Heart left ventricle (tissue), 16 donors: ENCODE measurements around the gene DCAKD. TPM values are rescaled to one million over a fixed set of nuclear protein-coding genes. Genes with fewer than 3 reads are reported as not detected.
A peak's percentile ranks its signal among the peaks of the same experiment; 100 is the strongest.

Experiments
- ATAC-seq, 4 donors: fragments of 200-7000 bp; cut with Tn5 transposase; one replicate each; pipeline ENCODE4 v1.9.1; 2020 to 2022; ENCODE audit warnings: moderate library complexity in 4 of 4, mild to moderate bottlenecking in 3 of 4, moderate number of reproducible peaks in 1 of 4
- DNase-seq, 5 donors: peaks; one replicate each; pipeline ENCODE4 v3.0.0-alpha.2; 2020
- H3K27ac ChIP-seq, 12 donors: fragments of 200-600 bp; sonication (generic) in 4 of 12; one replicate each; pipeline versions ENCODE4 v1.5.0 to v1.8.0; 2016 to 2022; ENCODE audit warnings: mild to moderate bottlenecking in 2 of 12
- H3K27me3 ChIP-seq, 9 donors: fragments of 200-600 bp; sonication (generic) in 2 of 9; one replicate each; pipeline versions ENCODE4 v1.5.1 to v1.8.0; 2016 to 2022; ENCODE audit warnings: mild to moderate bottlenecking in 3 of 9
- H3K36me3 ChIP-seq, 9 donors: fragments of 200-600 bp; sonication (generic) in 2 of 9; one replicate each; pipeline versions ENCODE4 v1.5.0 to v1.8.0; 2018 to 2022; ENCODE audit warnings: mild to moderate bottlenecking in 2 of 9
- H3K4me1 ChIP-seq, 12 donors: fragments of 200-600 bp; sonication (generic) in 4 of 12; one replicate each; pipeline versions ENCODE4 v1.5.0 to v1.8.0; 2016 to 2022; ENCODE audit warnings: mild to moderate bottlenecking in 3 of 12
- H3K4me3 ChIP-seq, 12 donors: fragments of 200-600 bp; sonication (generic) in 4 of 12; one replicate each; pipeline versions ENCODE4 v1.5.0 to v1.8.0; 2017 to 2022; ENCODE audit warnings: mild to moderate bottlenecking in 9 of 12, moderate library complexity in 4 of 12
- H3K9me3 ChIP-seq, 12 donors: fragments of 200-600 bp; sonication (generic) in 4 of 12; one replicate each; pipeline versions ENCODE4 v1.5.0 to v1.8.0; 2016 to 2022; ENCODE audit warnings: mild to moderate bottlenecking in 1 of 12
- CTCF ChIP-seq, 12 donors: fragments of 200-600 bp; sonication (generic) in 4 of 12; IDR thresholded peaks; one replicate each; pipeline versions ENCODE4 v1.5.0 to v1.8.0; 2018 to 2022; ENCODE audit warnings: antibody characterized with exemption in 12 of 12, mild to moderate bottlenecking in 5 of 12
- POLR2A ChIP-seq, 2 donors: fragments of 450-650 bp; IDR thresholded peaks; one replicate each; pipeline ENCODE4 v1.6.1; 2017; ENCODE audit warnings: antibody characterized with exemption in 2 of 2, mild to moderate bottlenecking in 2 of 2, moderate library complexity in 2 of 2
- WGBS, 4 donors: extraction: QIAGEN DNeasy Blood & Tissue Kit in 2 of 4; methylation state at CpG; one replicate each; pipeline versions ENCODE4 v1.1.5 to v1.1.7; 2013 to 2018; 5-methylcytosine and 5-hydroxymethylcytosine counted together
- intact Hi-C, 10 donors: fragments of 100-400 bp; cut with DNase I; formaldehyde crosslinking; loops; one replicate each; pipeline versions ENCODE4 v1.11.1 to v1.14.2; 2022
- polyA plus RNA-seq, 2 donors: library from polyadenylated mRNA; stranded (reverse); fragments of 200-250 nt; gene quantifications; one replicate each; pipeline ENCODE4 v1.2.3, GENCODE V29; 2013
- total RNA-seq, 9 donors: library from RNA; depleted of rRNA in 2 of 9; stranded (reverse); fragments of >200 nt in 2 of 9; fragmentation: NEBNext Ultra II Directional in 3 of 9; extraction: Animal tissue kit (Norgen Biotek cat#: 25700) in 3 of 9; gene quantifications; one replicate each; pipeline versions ENCODE4 v1.1.0 to v1.2.4, GENCODE V29; 2016 to 2023
- donor health status: ischemic (EF 13 %, LVEDD 7.1; RV severe dilation, severe dysfunction).
- donor health status: healthy with polysubstance abuse.
- donor health status: DM: no; HTN: yes; CAD: no.
- donor health status: DM: no; HTN: no; CAD: no.
- donor health status: ischemic (EF 25% LVEDD 6.9; RV normal size, moderate dysfunction).
- donor health status: ischemic (EF 25% LVEDD 5.7; RV mildly dilated, moderate dysfunction).
- donor health status: healthy.
- donor health status: DM: yes; HTN: yes; CAD: no.
- donor health status: ischemic (EF 35%, LVEDD 5.7; RV mildly dilated, moderate dysfunction).
- donor health status: nonischemic (EF 11% LVEDD 7.7; RV severe dilation, severe dysfunction).
- donor health status: DM: yes; HTN: yes; CAD: no.
- donor health status: PGD.
- donor health status: ischemic (EF 29% LVEDD 5.4; RV normal size, mild dysfunction).
- donor health status: nonischemic (EF 23%, LVEDD 6.1; RV moderate dilation, normal function).

DCAKD gene
- total and polyA plus RNA-seq, 11 donors, result 15.3 to 60.9 (median 32.4) TPM

DNA sequence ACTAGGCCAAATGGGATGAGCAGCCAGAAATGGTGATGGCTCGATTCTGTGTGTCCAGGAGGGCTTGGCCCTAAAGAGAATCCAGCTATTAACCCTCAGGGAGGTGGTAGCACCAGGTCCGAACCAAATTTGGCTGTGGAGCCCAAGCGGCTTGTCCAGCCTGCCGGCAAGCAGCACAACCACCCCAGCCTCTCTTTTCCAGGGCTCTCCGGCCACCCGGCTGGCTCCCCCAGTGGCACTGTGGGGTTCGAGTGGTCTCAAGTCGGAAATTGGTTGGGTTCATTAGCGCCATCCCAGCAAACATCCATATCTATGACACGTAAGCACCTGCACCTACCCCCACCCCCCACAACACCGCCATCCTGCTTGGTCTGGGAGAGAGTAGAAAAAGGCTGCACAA lies 45.5 kb upstream of the DCAKD start:
- peaks cover 0 to 99% (median 85%) of the 10 kb centered on the region in 9 donors for H3K36me3 ChIP-seq
- TF ChIP-seq POLR2A (IDR thresholded peaks at IDR 0.05) (no peak), CTCF (IDR thresholded peaks at IDR 0.05) (no peak)
- DNase-seq (no peak), ATAC-seq (no peak)
- H3K27ac ChIP-seq, result peak overlapping the region in 2 of 12 donors; percentile 30 to 52
- WGBS, 4 donors, result 88 to 95% (median 93%) methylated on average over 11 of the region's 11 CpGs
- H3K9me3 ChIP-seq, result no peaks in the 10 kb centered on the region
- intact Hi-C loops, result loop anchor here (2.0 to 10.0 kb wide), 10 partner anchors 35 to 322 kb away; partner anchors contain the start of genes PLCD3 (in 6 of the 10), GFAP (in 2 of the 10) and NMT1 (in 2 of the 10)
- H3K27me3 ChIP-seq, result no peaks in the 10 kb centered on the region
- H3K4me3 ChIP-seq, result no peak overlapping the region
- H3K4me1 ChIP-seq, result peaks cover 10 to 50% (median 30%) of the 10 kb centered on the region in 12 donors

DNA sequence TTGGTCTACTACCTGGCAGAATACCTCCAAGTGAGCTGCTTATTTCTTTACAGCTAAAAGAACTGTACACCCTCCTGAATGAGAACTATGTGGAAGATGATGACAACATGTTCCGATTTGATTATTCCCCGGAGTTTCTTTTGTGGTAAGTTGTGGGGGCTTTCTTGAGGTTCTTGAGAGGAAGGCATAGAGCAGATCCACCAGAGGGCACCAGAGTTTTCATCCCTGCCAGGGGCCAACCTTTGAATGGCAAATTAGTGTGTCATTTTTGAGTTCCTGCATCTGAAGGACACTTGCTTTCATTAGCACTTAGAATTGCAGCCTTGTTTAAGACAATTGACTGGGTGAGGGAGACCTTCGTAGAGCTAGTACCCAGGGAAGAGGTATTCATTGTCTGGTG lies 44.7 kb upstream of the DCAKD start:
- 69 to 82% (median 77%) methylated on average over 3 of the region's 3 CpGs for WGBS, 4 donors
- peaks cover 0 to 99% (median 85%) of the 10 kb centered on the region in 9 donors for H3K36me3 ChIP-seq
- no peaks in the 10 kb centered on the region for H3K27me3 ChIP-seq
- ATAC-seq (no peak), DNase-seq (no peak)
- intact Hi-C loops, result loop anchor here (2.0 to 10.0 kb wide), 10 partner anchors 34 to 321 kb away; partner anchors contain the start of genes PLCD3 (in 6 of the 10), GFAP (in 2 of the 10) and NMT1 (in 2 of the 10)
- no peak overlapping the region for H3K4me3 ChIP-seq
- peak overlapping the region in 2 of 12 donors; percentile 52 to 85 for H3K27ac ChIP-seq
- peak; percentile 20 to 55 (median 38) for TF ChIP-seq CTCF (IDR thresholded peaks at IDR 0.05)
- no peak for TF ChIP-seq POLR2A (IDR thresholded peaks at IDR 0.05)
- no peaks in the 10 kb centered on the region for H3K9me3 ChIP-seq
- peaks cover 10 to 50% (median 29%) of the 10 kb centered on the region in 12 donors for H3K4me1 ChIP-seq

DNA sequence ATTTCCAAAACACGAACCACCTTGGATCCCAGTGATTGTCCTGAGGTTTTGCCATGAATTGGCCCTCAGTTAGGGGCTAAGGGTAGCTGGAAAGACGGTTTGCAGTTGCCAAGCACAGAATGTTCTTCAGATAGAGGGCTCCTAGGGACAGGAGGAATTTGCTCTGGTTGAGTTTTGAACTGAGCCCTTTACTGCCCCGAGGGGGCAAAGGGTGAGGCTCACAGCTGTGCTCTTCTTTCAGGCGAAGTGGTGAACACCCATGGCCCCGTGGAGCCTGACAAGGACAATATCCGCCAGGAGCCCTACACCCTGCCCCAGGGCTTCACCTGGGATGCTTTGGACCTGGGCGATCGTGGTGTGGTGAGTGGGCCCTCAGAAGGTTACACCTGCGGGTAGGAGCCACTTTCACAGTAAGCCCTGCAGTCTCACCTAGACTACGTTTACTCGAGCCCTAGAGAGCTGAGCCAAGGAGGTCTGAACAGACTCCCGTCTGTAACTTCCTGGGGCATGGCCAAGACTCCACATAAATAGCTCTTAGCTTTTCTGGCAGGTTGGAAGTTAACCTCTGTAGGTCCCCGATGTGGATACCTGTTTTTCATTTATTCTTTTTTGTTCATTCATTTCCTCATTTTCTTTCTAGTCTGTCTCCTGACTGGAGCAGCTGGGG lies 42.1 kb upstream of the DCAKD start:
- intact Hi-C loops, result loop anchor here in 6 of 10 donors (2.0 to 10.0 kb wide), 7 partner anchors 35 to 319 kb away; partner anchors contain the start of gene GFAP (in 1 of the 6)
- DNase-seq (peak in 2 of 5 donors; percentile 46 to 61), ATAC-seq (peak; percentile 27 to 64 (median 56))
- Histone ChIP-seq H3K9me3 (no peaks in the 10 kb centered on the region), H3K27ac (peak overlapping the region; percentile 70 to 97 (median 88)), H3K27me3 (no peaks in the 10 kb centered on the region), H3K4me3 (no peak overlapping the region), H3K4me1 (peaks cover 10 to 40% (median 25%) of the 10 kb centered on the region in 12 donors), H3K36me3 (peaks cover 0 to 95% (median 87%) of the 10 kb centered on the region in 9 donors)
- WGBS, 4 donors, result 46 to 57% (median 50%) methylated on average over 7 to 13 of the region's 13 CpGs
- no peak for TF ChIP-seq POLR2A (IDR thresholded peaks at IDR 0.05)

GRCh38 chr17:45092911-45093430 lies 41.5 kb upstream of the DCAKD start:
- WGBS, 4 donors, result 37 to 47% (median 41%) methylated on average over 4 to 6 of the region's 6 CpGs
- Histone ChIP-seq H3K4me1 (peaks cover 12 to 41% (median 26%) of the 10 kb centered on the region in 12 donors), H3K27me3 (no peaks in the 10 kb centered on the region), H3K36me3 (peaks cover 0 to 95% (median 87%) of the 10 kb centered on the region in 9 donors), H3K4me3 (no peak overlapping the region), H3K27ac (peak overlapping the region; percentile 70 to 97 (median 88)), H3K9me3 (no peaks in the 10 kb centered on the region)
- DNase-seq, result peak; percentile 79 to 91 (median 82)
- intact Hi-C loops, result loop anchor here in 6 of 10 donors (2.0 to 10.0 kb wide), 7 partner anchors 36 to 318 kb away; partner anchors contain the start of gene GFAP (in 1 of the 6)
- ATAC-seq, result peak; percentile 94 to 97 (median 96)
- TF ChIP-seq POLR2A (IDR thresholded peaks at IDR 0.05) (no peak), CTCF (IDR thresholded peaks at IDR 0.05) (no peak)
